Medulla oblongata (tissue), 1 donor: ENCODE results near the gene KCNN2.
A peak's percentile ranks its signal among the peaks of the same experiment; 100 is the strongest.

Experiments used
- DNase-seq: peaks from one replicate; pipeline ENCODE4 v3.0.0-alpha.2; 2015; ENCODE audit errors: extremely low spot score

Gene KCNN2

DNA sequence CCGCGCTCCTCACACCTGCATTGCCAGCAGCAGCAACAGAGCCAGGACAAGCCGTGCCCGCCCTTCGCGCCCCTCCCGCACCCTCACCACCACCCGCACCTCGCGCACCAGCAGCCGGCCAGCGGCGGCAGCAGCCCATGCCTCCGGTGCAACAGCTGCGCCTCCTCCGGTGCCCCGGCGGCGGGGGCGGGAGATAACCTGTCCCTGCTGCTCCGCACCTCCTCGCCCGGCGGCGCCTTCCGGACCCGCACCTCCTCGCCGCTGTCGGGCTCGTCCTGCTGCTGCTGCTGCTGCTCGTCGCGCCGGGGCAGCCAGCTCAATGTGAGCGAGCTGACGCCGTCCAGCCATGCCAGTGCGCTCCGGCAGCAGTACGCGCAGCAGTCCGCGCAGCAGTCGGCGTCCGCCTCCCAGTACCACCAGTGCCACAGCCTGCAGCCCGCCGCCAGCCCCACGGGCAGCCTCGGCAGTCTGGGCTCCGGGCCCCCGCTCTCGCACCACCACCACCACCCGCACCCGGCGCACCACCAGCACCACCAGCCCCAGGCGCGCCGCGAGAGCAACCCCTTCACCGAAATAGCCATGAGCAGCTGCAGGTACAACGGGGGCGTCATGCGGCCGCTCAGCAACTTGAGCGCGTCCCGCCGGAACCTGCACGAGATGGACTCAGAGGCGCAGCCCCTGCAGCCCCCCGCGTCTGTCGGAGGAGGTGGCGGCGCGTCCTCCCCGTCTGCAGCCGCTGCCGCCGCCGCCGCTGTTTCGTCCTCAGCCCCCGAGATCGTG, 517 bp downstream of the KCNN2 start:
- DNase-seq = no peak

GRCh38 chr5:114362977-114363761, 1.3 kb downstream of the KCNN2 start:
- DNase-seq = no peak

DNA sequence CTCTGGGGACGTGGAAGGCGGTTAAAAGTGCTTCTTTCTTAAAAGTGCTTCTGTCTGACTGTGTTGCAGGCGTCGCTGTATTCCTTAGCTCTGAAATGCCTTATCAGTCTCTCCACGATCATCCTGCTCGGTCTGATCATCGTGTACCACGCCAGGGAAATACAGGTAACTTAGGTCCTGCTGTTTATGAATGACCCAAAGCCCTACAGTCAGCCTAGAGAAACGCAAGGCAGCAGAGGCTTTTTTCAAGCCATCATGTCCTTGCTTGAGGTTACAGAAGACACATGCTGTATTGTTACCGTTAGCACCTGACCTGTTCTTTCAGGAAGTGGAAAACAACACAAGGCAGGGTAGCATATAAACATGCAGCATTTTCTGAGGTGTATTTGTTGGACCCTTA, 2.0 kb downstream of the KCNN2 start:
- DNase-seq = no peak

DNA sequence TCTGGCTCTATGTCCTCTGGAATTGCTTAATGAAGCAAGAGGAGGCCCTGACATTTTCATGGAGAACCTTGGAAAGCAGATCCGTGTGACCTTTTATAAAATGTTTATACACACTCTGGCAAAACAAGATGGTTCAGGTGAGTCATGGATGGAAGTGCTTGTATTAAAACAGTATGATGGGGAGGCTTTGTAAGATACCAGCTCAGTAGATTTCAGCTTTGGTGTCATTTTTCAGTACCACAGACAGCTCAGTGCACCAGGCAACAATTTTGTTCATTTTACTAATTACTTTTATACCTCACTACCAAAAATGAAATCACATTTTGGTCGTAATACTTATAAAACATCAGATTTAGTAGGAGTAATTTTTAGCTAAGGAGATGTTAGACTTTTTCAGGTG, 5.2 kb downstream of the KCNN2 start:
- no peak for DNase-seq

- no peak for DNase-seq
Observed at GRCh38 chr5:114369680-114370417, 8.0 kb downstream of the KCNN2 start.

GRCh38 chr5:114377050-114377844, 15.4 kb downstream of the KCNN2 start:
- DNase-seq = no peak

- DNase-seq = no peak
Observed at GRCh38 chr5:114377946-114378345, 16.1 kb downstream of the KCNN2 start.

GRCh38 chr5:114380721-114381120, 18.9 kb downstream of the KCNN2 start:
- DNase-seq = no peak

DNA sequence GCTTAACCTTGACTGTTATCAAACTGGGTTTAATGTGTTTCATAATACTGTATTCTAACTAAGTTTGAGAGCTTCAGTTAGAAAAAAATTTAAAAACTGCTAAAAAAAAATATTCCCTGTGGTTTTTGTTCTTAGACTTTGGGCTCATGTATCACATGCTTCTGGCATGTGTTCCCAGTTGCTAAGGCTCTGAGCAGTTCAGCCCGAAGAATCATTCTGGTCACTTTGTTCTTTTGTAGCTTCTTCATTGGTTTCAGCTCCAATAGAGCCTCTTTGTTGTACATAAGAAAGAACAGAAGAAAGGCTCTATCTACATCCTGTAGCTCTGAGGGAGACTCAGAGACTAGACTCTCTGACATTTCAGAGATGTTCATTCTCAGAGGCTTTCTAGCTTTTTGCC, 25.6 kb downstream of the KCNN2 start:
- DNase-seq = peak; percentile 74

DNA sequence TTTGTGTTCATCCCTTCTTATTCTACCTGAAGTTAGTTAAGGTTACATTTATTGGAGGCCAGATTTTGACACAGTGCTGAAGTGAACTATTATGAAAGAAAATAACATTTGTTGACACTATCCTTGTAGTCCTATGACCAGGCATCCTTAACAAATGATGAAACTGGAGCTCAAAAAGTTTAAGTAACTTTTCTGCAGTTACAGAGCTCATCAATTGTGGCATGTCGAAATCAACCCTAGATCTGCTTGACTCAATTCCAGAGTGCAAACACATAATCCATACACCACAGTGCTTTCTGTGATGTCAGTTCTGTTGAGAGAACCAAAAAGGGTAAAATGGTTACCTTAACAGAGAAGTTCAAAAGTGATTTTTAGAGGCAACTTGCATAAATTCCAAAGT, 28.6 kb downstream of the KCNN2 start:
- DNase-seq = no peak

DNA sequence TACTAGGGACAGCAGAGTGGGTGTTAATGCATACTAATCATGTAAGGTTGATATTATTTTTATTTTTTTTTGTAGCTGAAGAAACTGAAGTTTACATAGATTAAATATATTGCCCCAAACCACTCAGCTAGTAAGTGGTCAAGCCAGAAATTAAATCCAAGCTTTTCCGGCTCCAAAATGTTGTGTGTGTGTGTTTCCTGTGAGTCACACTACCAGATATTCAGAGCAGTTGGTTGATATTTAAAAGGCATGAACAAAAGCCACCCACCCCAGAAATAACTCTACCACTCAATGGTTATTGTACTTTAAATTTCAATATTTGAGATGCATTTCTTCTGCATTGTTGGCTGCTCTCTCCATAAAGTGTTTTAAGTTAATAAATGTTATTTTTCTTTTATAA, 29.5 kb downstream of the KCNN2 start:
- DNase-seq = no peak

DNA sequence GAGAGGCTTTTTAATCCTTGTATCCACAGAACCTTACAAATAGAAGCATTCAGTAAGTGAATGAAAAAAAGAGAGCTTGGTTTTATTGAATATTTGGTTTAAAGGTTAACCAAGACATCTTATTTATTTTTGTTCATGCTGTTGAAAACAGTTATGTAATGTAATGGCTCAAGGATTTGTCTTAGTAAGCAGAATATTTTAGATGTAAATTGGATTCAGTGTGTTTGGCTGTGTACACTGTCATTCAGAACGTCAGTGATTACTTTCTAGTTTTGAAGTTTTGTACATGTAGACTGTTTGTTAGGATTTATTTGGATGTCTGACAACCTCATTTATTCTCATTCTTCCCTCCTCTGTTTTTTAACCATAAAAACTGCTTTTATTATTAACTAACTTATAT, 31.3 kb downstream of the KCNN2 start:
- no peak for DNase-seq

- no peak for DNase-seq
Observed at GRCh38 chr5:114402206-114402605, 40.3 kb downstream of the KCNN2 start.

DNA sequence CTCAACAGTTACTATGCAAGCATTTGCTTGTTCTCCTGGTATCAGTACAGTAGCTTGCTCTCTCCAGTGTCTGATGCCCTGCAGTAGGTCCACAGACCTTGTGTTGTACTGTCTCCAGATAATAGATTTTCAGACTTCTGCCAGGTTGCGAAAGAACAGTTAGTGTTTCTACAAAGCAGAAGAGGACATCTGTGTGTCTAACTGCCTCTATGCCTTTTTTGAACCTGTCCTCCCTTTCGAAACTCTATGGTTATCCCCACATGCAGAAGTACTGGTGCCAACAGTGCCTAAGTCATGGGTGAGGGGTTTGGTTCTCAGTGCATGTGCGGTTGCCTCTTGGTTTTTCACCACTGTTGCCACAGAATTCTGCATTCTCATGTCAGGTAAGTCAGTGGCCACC, 45.9 kb downstream of the KCNN2 start:
- no peak for DNase-seq

GRCh38 chr5:114408847-114409246, 47.0 kb downstream of the KCNN2 start:
- no peak for DNase-seq

DNA sequence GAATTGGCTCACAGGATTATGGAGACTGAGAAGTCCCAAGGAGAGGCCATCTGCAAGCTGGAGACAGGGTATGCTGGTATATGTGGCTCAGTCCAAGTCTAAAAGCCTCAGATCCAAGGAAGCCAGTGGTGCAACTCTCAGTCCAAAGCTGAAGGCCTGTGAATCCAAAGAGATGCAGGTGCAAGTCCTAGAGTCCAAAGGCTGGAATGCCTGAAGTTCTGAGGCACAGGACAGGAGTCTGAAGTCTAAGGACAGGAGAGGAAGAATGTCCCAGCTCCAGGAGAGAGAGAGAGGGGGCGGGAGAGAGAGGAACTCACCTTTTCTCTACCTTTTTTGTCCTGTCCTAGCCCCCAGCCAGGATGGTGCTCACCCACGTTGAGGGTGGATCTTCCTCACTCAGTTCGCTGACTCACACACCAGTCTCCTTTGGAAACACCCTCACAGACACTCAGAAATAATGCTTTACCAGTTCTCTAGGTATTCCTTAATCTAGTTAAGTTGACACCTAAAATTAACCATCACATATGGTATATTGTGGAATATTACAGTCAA, 49.6 kb downstream of the KCNN2 start:
- DNase-seq = no peak

- no peak for DNase-seq
Observed at GRCh38 chr5:114412510-114413171, 50.8 kb downstream of the KCNN2 start.

- DNase-seq = peak; percentile 50
Observed at GRCh38 chr5:114415760-114416159, 53.9 kb downstream of the KCNN2 start.

- DNase-seq = no peak
Observed at GRCh38 chr5:114416254-114416653, 54.4 kb downstream of the KCNN2 start.

GRCh38 chr5:114417519-114417918, 55.6 kb downstream of the KCNN2 start:
- no peak for DNase-seq
